Fibroblast of skin of back (primary cell): ENCODE results near the gene NOXO1.
"Not testable (repeated sequence)": the region's sequence is repeated elsewhere in the genome, so short reads cannot be mapped to it uniquely, and the experiment has no call there.

ENCODE experiments used
- DNase-seq: peaks from one replicate; pipeline ENCODE4 v3.0.0-alpha.2; 2013

Gene NOXO1

GRCh38 chr16:1941162-1942046, 39.9 kb downstream of the NOXO1 start:
- no peak for DNase-seq

DNA sequence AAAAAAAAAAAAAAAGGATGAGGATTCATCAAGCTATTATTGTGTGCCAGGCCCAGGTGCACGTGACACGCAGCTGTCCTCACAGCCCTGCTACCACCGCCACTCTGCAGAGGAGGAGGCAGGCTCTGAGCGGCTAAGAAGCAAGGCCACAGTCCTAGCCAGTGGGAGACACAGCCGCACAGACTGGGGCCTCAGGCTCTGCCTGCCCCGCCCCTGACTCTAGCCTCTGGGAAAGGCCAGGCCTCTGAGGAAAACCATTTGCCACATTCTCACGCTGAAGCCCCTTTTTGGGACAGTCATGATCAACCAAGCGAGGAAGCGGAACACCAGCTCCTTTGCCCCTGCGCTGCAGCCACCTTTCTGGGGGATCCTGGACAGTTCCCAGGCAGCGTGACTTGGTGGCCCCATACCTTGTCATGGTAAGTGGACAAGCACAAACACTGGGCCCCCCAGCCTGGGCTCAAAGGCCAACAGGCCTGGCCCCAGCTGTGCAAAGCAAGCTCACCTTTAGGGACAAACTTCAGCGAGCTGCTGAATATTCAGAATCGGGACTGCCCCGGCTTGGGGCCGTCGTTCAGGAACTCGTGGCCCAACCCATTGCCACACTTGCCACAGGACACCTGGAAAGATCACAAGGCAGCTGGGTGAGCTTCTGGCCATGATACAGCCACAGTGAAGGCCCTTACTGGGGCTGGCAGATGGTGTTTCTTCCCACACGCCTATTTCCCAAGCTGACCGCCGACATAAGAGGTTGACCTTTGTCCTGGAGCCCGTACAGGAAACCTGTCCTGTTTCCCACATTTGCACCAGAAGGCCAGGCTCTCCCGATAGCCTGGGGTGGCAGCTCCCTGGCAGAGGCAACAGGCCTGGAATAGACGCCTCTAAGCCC, 40.8 kb downstream of the NOXO1 start:
- no peak for DNase-seq

DNA sequence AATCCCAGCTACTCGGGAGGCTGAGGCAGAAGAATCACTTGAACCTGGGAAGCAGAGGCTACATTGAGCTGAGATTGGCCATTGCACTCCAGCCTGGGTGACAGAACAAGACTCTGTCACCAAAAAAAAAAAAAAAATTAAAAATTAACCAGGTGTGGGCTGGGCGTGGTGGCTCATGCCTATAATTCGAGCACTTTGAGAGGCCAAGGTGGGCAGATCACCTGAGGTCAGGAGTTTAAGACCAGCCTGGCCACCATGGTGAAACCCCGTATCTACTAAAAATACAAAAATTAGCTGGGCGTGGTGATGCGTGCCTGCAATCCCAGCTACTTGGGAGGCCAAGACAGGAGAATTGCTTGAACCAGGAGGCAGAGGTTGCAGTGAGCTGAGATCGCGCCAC, 41.4 kb downstream of the NOXO1 start:
- not testable (repeated sequence) for DNase-seq

DNA sequence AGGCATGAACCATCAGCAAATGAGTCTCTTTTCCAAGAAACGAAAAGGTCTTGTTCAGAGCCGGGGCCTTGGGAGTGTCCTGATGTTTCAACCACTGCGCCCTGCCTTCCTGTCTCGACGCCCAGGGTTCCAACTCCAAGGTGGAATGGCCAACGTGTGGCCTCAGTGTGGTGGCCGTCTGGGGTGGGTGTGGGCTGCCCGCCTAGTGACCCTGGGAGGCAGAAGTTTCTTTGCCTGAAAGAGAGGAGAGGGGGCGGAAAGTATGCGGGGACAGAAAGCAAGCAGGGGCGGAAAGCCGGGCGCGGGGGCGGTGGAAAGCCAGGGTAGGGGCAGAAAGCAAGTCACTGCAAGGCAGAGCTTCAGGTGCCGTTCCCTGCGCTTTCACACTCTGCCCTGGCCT, 42.4 kb downstream of the NOXO1 start:
- no peak for DNase-seq

GRCh38 chr16:1938316-1938715, 43.0 kb downstream of the NOXO1 start:
- no peak for DNase-seq

DNA sequence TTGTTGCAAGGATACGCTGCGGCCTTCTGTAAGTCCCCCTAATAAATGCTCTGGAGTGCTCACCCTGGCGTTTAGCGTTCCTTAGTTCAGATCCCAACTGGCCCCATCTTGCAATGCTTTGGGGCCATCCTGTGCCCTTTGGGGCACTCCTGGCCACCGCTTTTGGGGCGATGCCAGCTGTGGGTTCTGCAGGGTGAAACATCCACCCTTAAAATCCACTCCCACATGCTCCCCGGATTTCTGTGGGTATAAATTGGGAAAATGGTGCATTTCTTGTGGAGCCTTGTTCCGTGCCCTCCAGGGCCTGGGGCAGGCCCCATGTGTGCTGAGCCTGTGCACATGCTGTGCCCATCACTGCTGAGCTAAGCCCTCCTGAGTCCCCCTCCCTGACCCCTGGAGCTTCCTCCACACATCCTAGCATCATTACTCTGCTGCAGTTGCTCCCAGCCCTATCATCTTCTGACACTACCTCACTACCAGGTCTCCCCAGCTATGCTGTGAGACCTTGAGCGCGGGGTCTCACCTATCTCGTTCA, 44.3 kb downstream of the NOXO1 start:
- no peak for DNase-seq

DNA sequence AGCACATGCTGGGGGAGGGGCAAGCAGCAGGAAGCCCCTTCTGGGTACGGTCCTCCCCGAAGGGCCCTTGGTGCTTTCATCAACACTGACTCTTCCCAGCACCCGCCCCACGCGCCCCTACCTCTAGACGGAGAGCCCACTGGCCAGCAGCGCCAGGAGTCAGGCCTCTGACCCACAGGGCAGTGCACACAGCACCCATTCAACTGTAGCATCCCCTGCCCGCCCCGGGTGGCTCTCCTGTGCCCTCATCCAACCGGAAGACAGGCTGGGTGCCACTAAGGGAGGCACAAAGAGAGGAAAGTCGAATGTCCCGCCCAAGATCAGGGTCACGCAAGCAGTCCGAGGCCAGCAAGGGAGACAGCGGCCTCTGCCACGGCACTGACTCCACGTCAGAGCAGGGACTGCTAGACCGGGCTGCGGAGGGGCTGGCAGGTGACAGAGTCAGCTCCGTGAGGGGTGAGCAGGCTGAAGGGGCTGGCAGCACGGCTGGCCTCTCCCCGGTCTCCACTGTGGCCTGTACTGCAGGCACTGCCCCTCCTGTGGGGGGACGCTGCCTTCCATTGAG, 48.1 kb downstream of the NOXO1 start:
- no peak for DNase-seq

GRCh38 chr16:1932050-1933028, 48.9 kb downstream of the NOXO1 start:
- DNase-seq: no peak

- DNase-seq: no peak
These were observed 50.9 kb downstream of the NOXO1 start for GRCh38 chr16:1930338-1930720.

- DNase-seq: peak; percentile 77
These were observed 51.5 kb downstream of the NOXO1 start for GRCh38 chr16:1929578-1930337.

DNA sequence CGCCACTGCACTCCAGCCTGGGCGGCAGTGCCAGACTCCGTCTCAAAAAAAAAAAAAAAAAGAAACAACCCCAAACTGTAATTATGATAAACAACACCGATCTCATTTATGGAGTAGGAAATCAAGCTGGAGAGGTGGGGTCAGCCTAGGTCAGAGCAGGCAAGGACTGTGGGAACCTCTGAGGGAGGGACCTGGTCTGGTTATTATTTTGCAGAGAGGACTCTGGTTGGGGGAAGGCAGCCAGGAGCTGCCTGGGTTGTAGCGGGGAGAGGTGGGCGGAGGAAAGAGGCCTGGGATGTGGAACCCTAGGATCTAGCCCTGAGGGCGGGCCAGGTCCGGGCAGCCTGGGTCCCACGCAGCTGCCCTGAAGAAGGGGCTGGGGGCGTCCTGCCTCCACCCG, 52.2 kb downstream of the NOXO1 start:
- peak; percentile 27 for DNase-seq
